Measurements from ENCODE around the gene RPS6KA2. TPM values are rescaled to one million over a fixed set of nuclear protein-coding genes. Genes with fewer than 3 reads are reported as not detected.
"Not testable (repeated sequence)": the region's sequence is repeated elsewhere in the genome, so short reads cannot be mapped to it uniquely, and the experiment has no call there.

The RPS6KA2 gene
- total RNA-seq, 3 donors from 2014 or later = 8.6 to 21.3 (median 18.7) TPM

- Histone ChIP-seq H3K9me3 (no peaks in the 10 kb centered on the region), H3K36me3 (ENCODE audit: low read depth) (no peaks in the 10 kb centered on the region), H3K4me3 (no peak overlapping the region), H3K4me1 (ENCODE audit: low read depth) (no peaks in the 10 kb centered on the region)
- DNase-seq = no peak
- intact Hi-C loops (cut with DNase I, micrococcal nuclease) = no loop called here
- TF ChIP-seq CTCF (IDR thresholded peaks at IDR 0.05) = no peak
- ATAC-seq = no peak
These were observed 231.3 kb downstream of the RPS6KA2 start for GRCh38 chr6:166395778-166396177.

- ATAC-seq (no peak), DNase-seq (no peak)
- H3K4me1 ChIP-seq (ENCODE audit: low read depth) = no peaks in the 10 kb centered on the region
- H3K4me3 ChIP-seq = no peak overlapping the region
- intact Hi-C loops (cut with DNase I, micrococcal nuclease) = no loop called here
- TF ChIP-seq CTCF (IDR thresholded peaks at IDR 0.05) = no peak
- H3K9me3 ChIP-seq = no peaks in the 10 kb centered on the region
- no peaks in the 10 kb centered on the region for H3K36me3 ChIP-seq (ENCODE audit: low read depth)
These were observed 231.7 kb downstream of the RPS6KA2 start for GRCh38 chr6:166395351-166395750.

- ATAC-seq (no peak), DNase-seq (no peak)
- TF ChIP-seq CTCF (IDR thresholded peaks at IDR 0.05) = no peak
- intact Hi-C loops (cut with DNase I, micrococcal nuclease) = no loop called here
- Histone ChIP-seq H3K4me1 (ENCODE audit: low read depth) (no peaks in the 10 kb centered on the region), H3K4me3 (no peak overlapping the region), H3K9me3 (no peaks in the 10 kb centered on the region), H3K36me3 (ENCODE audit: low read depth) (no peaks in the 10 kb centered on the region)
These were observed 232.8 kb downstream of the RPS6KA2 start for GRCh38 chr6:166394036-166394892.

GRCh38 chr6:166393535-166393823, 233.6 kb downstream of the RPS6KA2 start:
- intact Hi-C loops (cut with DNase I, micrococcal nuclease) = no loop called here
- no peaks in the 10 kb centered on the region for H3K36me3 ChIP-seq (ENCODE audit: low read depth)
- no peak for DNase-seq
- TF ChIP-seq CTCF (IDR thresholded peaks at IDR 0.05) = no peak
- H3K4me3 ChIP-seq = no peak overlapping the region
- ATAC-seq = no peak
- no peaks in the 10 kb centered on the region for H3K4me1 ChIP-seq (ENCODE audit: low read depth)
- H3K9me3 ChIP-seq = no peaks in the 10 kb centered on the region

GRCh38 chr6:166392755-166393534, 234.1 kb downstream of the RPS6KA2 start:
- H3K4me1 ChIP-seq (ENCODE audit: low read depth); ATAC-seq; H3K9me3 ChIP-seq; DNase-seq; H3K4me3 ChIP-seq; H3K36me3 ChIP-seq (ENCODE audit: low read depth); intact Hi-C loops (cut with DNase I, micrococcal nuclease): not testable (repeated sequence)

GRCh38 chr6:166389119-166389518, 237.9 kb downstream of the RPS6KA2 start:
- ATAC-seq = no peak
- no peak for DNase-seq
- H3K9me3 ChIP-seq = no peaks in the 10 kb centered on the region
- no peaks in the 10 kb centered on the region for H3K4me1 ChIP-seq (ENCODE audit: low read depth)
- H3K36me3 ChIP-seq (ENCODE audit: low read depth) = no peaks in the 10 kb centered on the region
- no peak overlapping the region for H3K4me3 ChIP-seq
- intact Hi-C loops (cut with DNase I, micrococcal nuclease) = loop anchor here in 1 of 2 donors (10.0 kb wide), 1 partner anchor 54 kb away; no protein-coding TSS in a partner anchor
- TF ChIP-seq CTCF (IDR thresholded peaks at IDR 0.05) = no peak

Data from mucosa of descending colon (tissue), 3 donors.